Smooth muscle cell (in vitro differentiated cells): ENCODE results near the gene GNAZ. TPM values are rescaled to one million over a fixed set of nuclear protein-coding genes. Genes with fewer than 3 reads are reported as not detected.

Experiments
- DNase-seq: peaks from one replicate; lab custom pipeline; 2025; ENCODE audit not compliant: unreplicated experiment; lab: John Stamatoyannopoulos, UW
- H2AFZ ChIP-seq: fragments of 200-600 bp; sonication (generic); 2 replicates; pipeline ENCODE4 v1.6.0; 2016; ENCODE audit warnings: antibody characterized with exemption, low read depth, mild to moderate bottlenecking
- H3F3A ChIP-seq: fragments of 200-600 bp; sonication (generic); 2 replicates; pipeline ENCODE4 v1.6.0; 2017; ENCODE audit warnings: antibody characterized with exemption, low read depth
- H3K27ac ChIP-seq: fragments of 200-600 bp; sonication (generic); 2 replicates; pipeline ENCODE4 v1.5.1; 2016; ENCODE audit warnings: low read depth, mild to moderate bottlenecking
- H3K27me3 ChIP-seq: fragments of 200-600 bp; sonication (generic); 2 replicates; pipeline ENCODE4 v1.6.1; 2016; ENCODE audit warnings: low read depth, mild to moderate bottlenecking
- H3K36me3 ChIP-seq: fragments of 200-600 bp; sonication (generic); 2 replicates; pipeline ENCODE4 v1.5.1; 2016; ENCODE audit warnings: low read depth
- H3K4me1 ChIP-seq: fragments of 200-600 bp; sonication (generic); 2 replicates; pipeline ENCODE4 v1.5.1; 2016; ENCODE audit warnings: low read depth
- H3K4me2 ChIP-seq: fragments of 200-600 bp; sonication (generic); 2 replicates; pipeline ENCODE4 v1.6.0; 2016; ENCODE audit warnings: mild to moderate bottlenecking
- H3K4me3 ChIP-seq: fragments of 200-600 bp; sonication (generic); 2 replicates; pipeline ENCODE4 v1.5.1; 2016; ENCODE audit warnings: mild to moderate bottlenecking
- H3K79me2 ChIP-seq: fragments of 200-600 bp; sonication (generic); 2 replicates; pipeline ENCODE4 v1.6.0; 2016; ENCODE audit warnings: low read depth, mild to moderate bottlenecking
- H3K9ac ChIP-seq: fragments of 200-600 bp; sonication (generic); 2 replicates; pipeline ENCODE4 v1.6.0; 2016; ENCODE audit warnings: low read depth
- H3K9me3 ChIP-seq: fragments of 200-600 bp; sonication (generic); replicated peaks from 2 replicates; pipeline ENCODE4 v1.5.1; 2016; ENCODE audit warnings: low read depth
- H4K20me1 ChIP-seq: fragments of 200-600 bp; sonication (generic); 2 replicates; pipeline ENCODE4 v1.6.0; 2016; ENCODE audit warnings: low read depth
- WGBS: methylation state at CpG from one replicate; pipeline ENCODE4 v1.1.7; 2016; ENCODE audit warnings: low lambda C conversion rate; 5-methylcytosine and 5-hydroxymethylcytosine counted together
- polyA plus RNA-seq: library from polyadenylated mRNA; unstranded; fragments of >200 nt; fragmentation: Nextera tagmentation; extraction: Ambion mirVana; gene quantifications from 2 replicates; pipeline ENCODE4 v1.2.1, GENCODE V29; 2016
- total RNA-seq: library from RNA; depleted of rRNA; stranded (reverse); fragments of >200 nt; gene quantifications from 2 replicates; pipeline ENCODE4 v1.2.3, GENCODE V29; 2014
- TF ChIP-seq, protein P1 (sequence below): fragments of 200-600 bp; sonication (generic); IDR thresholded peaks from 2 replicates; pipeline ENCODE4 v1.5.1; 2017; ENCODE audit warnings: borderline replicate concordance, mild to moderate bottlenecking, antibody characterized with exemption; ENCODE audit not compliant: insufficient read depth, poor library complexity, severe bottlenecking

GNAZ gene
- total and polyA plus RNA-seq, 2 experiments from 2014 or later = 0.50 to 1.2 TPM

DNA sequence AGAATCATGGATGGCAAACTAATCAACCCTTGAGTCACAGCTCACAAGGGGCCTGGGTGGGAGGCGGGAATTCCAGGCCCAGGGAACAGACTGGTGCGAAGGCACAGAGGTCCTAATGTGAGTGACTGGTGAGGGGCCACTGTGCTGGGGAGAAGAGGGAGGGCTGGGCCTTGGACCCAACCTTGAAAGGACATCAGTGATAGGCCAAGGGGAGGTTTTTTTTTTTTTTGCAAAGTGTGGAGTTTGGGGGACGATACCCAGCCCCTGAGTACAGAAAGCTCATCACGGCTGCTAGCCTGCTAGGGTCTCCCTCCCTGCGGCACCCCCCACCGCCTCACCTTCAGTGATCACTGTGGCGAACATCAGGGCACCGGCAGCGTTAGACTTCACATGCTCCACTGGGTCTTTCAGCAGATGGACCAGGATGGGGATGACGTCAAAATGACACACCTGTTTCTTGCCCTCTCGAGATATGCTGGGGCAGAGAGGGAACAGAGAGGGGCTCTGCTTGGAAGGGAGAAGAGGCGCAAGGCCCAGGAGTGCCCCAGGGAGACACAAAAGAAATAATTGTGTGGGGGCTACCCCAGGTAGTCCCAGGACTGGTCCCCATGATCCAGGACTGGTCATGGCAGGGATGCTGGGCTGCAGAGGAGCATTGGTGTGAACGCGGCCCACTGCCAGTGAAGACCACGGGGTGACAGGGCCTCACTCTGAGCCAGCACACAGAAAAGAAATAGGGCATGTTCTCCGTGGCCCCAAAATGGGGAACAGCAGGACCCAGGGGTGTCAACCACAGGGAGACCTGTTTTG is 8.6 kb upstream of the GNAZ start:
- H3K9me3 ChIP-seq = no peaks in the 10 kb centered on the region
- TF ChIP-seq, protein P1, sequence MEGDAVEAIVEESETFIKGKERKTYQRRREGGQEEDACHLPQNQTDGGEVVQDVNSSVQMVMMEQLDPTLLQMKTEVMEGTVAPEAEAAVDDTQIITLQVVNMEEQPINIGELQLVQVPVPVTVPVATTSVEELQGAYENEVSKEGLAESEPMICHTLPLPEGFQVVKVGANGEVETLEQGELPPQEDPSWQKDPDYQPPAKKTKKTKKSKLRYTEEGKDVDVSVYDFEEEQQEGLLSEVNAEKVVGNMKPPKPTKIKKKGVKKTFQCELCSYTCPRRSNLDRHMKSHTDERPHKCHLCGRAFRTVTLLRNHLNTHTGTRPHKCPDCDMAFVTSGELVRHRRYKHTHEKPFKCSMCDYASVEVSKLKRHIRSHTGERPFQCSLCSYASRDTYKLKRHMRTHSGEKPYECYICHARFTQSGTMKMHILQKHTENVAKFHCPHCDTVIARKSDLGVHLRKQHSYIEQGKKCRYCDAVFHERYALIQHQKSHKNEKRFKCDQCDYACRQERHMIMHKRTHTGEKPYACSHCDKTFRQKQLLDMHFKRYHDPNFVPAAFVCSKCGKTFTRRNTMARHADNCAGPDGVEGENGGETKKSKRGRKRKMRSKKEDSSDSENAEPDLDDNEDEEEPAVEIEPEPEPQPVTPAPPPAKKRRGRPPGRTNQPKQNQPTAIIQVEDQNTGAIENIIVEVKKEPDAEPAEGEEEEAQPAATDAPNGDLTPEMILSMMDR = no peak
- DNase-seq = no peak
- WGBS = 91% methylated on average over 16 of the region's 16 CpGs
- no peak overlapping the region for H2AFZ ChIP-seq
- H3F3A ChIP-seq = no peaks in the 10 kb centered on the region
- H3K79me2 ChIP-seq = no peaks in the 10 kb centered on the region
- no peaks in the 10 kb centered on the region for H3K36me3 ChIP-seq
- H3K4me1 ChIP-seq = no peaks in the 10 kb centered on the region
- H3K4me2 ChIP-seq = no peak overlapping the region
- H3K27ac ChIP-seq = no peak overlapping the region
- H3K27me3 ChIP-seq = peaks cover 5% of the 10 kb centered on the region
- H3K9ac ChIP-seq = no peak overlapping the region
- H4K20me1 ChIP-seq = no peaks in the 10 kb centered on the region
- no peak overlapping the region for H3K4me3 ChIP-seq

DNA sequence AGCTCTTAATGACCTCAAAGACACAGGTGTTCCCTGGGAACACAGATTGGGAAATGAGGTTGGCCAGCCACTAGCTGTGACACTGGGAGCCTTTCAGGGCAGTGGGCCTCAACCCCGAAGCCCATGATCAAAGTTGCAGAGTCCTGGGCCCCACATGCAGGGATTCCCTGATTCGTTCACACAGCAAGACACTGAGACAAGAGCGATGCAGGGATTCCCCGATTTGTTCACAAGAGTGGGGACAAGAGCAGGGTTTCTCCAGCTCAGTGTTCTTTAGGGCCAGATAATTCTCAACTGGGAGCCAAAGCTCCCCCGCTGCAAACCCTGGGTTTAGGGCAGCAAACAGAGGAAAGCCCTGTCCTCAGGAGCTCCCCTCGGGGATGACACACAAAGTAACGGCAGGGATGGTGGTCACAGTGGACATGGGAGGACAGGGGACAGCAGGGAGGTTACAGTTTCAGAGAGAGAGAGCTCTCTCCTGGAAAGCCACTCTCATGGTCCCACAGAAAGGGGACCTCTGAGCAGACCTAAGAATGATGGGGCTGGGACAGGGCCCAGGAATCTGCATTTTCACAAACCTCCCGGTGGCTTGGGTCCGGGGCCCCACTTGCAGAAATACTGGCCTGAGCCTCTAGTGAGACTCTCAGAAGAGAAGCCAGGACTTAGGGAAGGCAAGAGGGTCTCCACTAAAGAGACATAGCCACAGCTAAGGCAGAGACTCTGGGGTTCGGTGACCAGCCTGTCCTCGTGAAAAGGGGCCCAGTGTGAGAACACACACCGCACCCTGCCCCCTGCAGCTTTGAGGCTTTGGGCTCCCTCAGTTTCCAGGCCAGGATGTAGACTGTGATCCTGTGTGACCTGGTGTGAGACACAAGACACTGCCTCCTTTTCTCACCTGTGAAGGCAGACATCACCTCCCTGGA is 7.4 kb upstream of the GNAZ start:
- Histone ChIP-seq H3K9me3 (no peaks in the 10 kb centered on the region), H3K27me3 (peaks cover 5% of the 10 kb centered on the region), H3K4me2 (no peak overlapping the region), H3F3A (no peaks in the 10 kb centered on the region), H3K27ac (no peak overlapping the region), H3K36me3 (no peaks in the 10 kb centered on the region), H3K4me1 (no peaks in the 10 kb centered on the region), H3K9ac (no peak overlapping the region), H3K4me3 (no peak overlapping the region), H2AFZ (no peak overlapping the region), H3K79me2 (no peaks in the 10 kb centered on the region), H4K20me1 (no peaks in the 10 kb centered on the region)
- DNase-seq = no peak
- TF ChIP-seq, protein P1 = no peak
- 93% methylated on average over 12 of the region's 12 CpGs for WGBS

DNA sequence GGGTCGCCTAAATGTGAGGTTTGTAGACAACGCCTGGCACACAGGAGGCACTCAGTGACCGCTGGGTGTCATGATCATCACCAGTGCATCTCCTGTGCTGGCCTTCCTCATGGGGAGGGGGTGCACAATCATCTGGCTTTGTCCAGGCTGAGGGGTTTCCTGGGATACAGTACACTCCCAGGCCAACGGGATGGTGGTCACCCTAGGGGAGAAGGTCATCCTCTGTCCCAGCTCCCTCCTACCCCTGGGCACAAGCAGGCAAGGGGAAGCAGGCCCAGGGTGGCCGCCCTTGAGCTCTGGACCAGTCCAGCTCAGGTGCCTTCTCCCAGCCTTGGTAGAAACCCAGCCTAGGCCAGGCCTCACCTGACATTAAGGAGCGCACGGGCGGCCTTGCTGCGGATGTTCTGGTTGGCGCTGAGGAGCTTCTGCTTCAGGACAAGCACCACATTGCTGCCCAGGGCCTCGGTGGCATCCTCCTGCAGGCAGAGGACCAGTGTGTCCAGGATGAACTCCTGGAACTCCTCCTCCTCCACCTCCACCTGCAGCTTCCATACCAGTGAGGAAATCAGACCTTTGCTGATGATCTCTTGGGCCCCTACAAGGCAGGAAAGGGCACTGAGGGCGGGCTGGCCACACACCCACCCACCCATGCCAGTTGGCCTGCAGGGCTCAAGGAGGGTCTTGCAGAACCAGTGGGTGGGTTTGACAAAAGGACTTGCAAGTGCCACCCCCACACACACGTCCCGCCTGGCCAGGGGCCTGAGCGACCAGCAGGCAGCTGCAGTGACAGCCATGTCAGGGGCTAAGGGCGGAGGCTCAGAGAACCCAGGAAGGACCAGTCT is 6.6 kb upstream of the GNAZ start:
- Histone ChIP-seq H3K4me1 (no peaks in the 10 kb centered on the region), H3K9me3 (no peaks in the 10 kb centered on the region), H3K36me3 (no peaks in the 10 kb centered on the region), H3K4me3 (no peak overlapping the region), H3K9ac (no peak overlapping the region), H3K79me2 (no peaks in the 10 kb centered on the region), H3K27ac (no peak overlapping the region), H3K27me3 (peaks cover 13% of the 10 kb centered on the region), H3K4me2 (no peak overlapping the region), H3F3A (no peaks in the 10 kb centered on the region), H2AFZ (no peak overlapping the region), H4K20me1 (no peaks in the 10 kb centered on the region)
- DNase-seq = no peak
- WGBS = 92% methylated on average over 16 of the region's 16 CpGs
- TF ChIP-seq, protein P1 = no peak
